ENCODE data around the gene C6orf89.

The C6orf89 gene

DNA sequence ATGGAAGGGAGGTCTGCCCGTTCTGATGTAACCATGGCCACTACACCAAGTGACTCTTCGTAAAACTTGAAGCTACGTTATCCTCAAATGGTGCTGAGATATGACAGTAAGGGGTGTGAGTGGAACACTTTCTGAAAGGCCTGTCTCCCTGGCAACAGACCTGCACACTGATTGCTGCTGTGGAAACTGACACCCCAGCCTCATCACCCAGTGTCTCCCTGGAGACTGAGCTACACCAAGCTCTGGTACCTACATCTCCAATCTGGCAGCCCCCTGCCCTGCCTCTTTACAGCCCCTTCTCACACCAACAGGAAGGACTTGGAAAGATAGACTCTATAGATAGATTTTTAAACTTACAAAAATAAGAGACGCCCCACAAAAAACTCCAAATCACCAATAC lies 82.0 kb downstream of the C6orf89 start:
- Mint-ChIP-seq H3K9me3 (no peaks in the 10 kb centered on the region), H3K4me1 (peaks cover 22% of the 10 kb centered on the region), H3K4me3 (no peak overlapping the region), H3K27ac (ENCODE audit: low read depth) (no peak overlapping the region), H3K27me3 (no peaks in the 10 kb centered on the region), H3K36me3 (ENCODE audit: insufficient read depth) (peaks cover 37% of the 10 kb centered on the region)
- ATAC-seq (replicated peaks; ENCODE audit: extremely low read depth, poor library complexity, severe bottlenecking), result no peak
- no peak for DNase-seq (ENCODE audit: low spot score in 2 of 2)

GRCh38 chr6:36968266-36968977 lies 82.7 kb downstream of the C6orf89 start:
- Mint-ChIP-seq H3K27ac (ENCODE audit: low read depth) (no peak overlapping the region), H3K27me3 (no peaks in the 10 kb centered on the region), H3K4me1 (peaks cover 15% of the 10 kb centered on the region), H3K36me3 (ENCODE audit: insufficient read depth) (peaks cover 43% of the 10 kb centered on the region), H3K9me3 (no peaks in the 10 kb centered on the region), H3K4me3 (no peak overlapping the region)
- ATAC-seq (replicated peaks; ENCODE audit: extremely low read depth, poor library complexity, severe bottlenecking) (no peak), DNase-seq (ENCODE audit: low spot score in 2 of 2) (no peak)

DNA sequence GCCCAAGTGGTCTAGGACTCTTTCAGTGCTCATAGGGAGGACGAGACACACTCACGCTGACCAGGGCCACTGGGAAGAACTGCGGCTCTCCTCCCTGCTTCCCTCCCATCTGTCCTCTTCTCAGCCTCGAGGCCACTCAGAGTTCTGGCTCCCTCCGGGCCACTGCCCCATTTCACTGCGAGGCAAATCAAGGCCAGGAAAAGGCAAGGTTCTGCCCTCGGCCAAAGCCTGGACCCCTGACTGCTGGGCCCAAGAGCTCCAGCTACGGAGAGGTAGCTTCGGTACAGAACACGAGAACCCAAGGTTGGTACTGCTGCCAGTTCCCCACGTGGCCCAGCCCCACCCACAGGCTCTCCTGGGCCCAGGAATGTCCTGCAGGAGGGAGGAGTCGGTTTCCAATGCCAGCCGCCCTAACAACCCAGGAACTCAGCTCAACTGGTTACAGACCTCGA lies 83.5 kb downstream of the C6orf89 start:
- no peaks in the 10 kb centered on the region for H3K9me3 Mint-ChIP-seq
- H3K27ac Mint-ChIP-seq (ENCODE audit: low read depth), result no peak overlapping the region
- no peak overlapping the region for H3K4me3 Mint-ChIP-seq
- no peak for DNase-seq (ENCODE audit: low spot score in 2 of 2)
- H3K4me1 Mint-ChIP-seq, result peaks cover 8% of the 10 kb centered on the region
- no peak for ATAC-seq (replicated peaks; ENCODE audit: extremely low read depth, poor library complexity, severe bottlenecking)
- peaks cover 51% of the 10 kb centered on the region for H3K36me3 Mint-ChIP-seq (ENCODE audit: insufficient read depth)
- no peaks in the 10 kb centered on the region for H3K27me3 Mint-ChIP-seq

DNA sequence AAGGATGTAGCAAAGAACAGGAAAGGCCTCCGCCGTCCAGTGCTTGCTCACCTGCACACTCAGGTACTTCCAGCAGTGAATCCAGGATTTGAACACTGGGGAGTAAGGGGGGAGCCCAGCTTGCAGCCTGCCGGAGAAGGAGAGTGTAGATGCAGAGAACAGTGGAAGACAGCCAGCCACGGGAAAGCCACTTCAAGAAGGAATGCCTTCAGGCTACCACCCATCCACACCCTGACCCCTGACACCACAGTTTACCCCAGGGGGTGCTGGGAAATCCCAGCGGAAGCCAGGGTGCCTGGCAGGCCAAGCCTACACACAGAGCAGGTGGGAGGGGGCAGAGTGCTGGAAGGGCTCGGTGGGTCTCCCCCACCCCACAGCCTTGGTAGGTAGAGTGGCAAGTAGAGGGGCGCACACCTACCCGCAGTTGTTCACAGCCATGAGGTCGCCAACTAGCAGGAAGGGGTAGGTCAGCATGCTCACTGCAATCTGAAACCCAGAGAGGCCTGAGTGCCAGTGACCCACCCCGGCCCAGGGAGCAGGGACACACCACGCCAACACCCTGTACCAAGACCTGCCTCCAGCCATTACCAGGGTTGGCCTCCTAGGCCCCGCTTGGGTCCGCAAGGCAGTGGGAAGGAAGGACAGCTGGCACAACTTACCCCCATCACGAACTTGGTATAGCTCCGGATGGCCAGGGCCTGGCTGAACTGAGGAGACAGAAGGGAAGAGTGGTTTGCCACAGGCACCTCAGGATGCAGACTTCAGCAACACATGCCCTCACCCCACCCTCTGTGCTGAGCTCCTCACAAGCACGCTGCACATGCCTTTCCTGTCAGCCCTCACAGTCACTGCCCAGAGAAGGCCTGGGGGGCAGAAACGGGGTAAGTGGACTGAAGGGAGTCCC lies 84.5 kb downstream of the C6orf89 start:
- H3K9me3 Mint-ChIP-seq, result no peaks in the 10 kb centered on the region
- H3K4me3 Mint-ChIP-seq, result no peak overlapping the region
- peaks cover 61% of the 10 kb centered on the region for H3K36me3 Mint-ChIP-seq (ENCODE audit: insufficient read depth)
- no peak overlapping the region for H3K27ac Mint-ChIP-seq (ENCODE audit: low read depth)
- DNase-seq (ENCODE audit: low spot score in 2 of 2) (no peak), ATAC-seq (replicated peaks; ENCODE audit: extremely low read depth, poor library complexity, severe bottlenecking) (no peak)
- H3K27me3 Mint-ChIP-seq, result no peaks in the 10 kb centered on the region
- no peaks in the 10 kb centered on the region for H3K4me1 Mint-ChIP-seq

DNA sequence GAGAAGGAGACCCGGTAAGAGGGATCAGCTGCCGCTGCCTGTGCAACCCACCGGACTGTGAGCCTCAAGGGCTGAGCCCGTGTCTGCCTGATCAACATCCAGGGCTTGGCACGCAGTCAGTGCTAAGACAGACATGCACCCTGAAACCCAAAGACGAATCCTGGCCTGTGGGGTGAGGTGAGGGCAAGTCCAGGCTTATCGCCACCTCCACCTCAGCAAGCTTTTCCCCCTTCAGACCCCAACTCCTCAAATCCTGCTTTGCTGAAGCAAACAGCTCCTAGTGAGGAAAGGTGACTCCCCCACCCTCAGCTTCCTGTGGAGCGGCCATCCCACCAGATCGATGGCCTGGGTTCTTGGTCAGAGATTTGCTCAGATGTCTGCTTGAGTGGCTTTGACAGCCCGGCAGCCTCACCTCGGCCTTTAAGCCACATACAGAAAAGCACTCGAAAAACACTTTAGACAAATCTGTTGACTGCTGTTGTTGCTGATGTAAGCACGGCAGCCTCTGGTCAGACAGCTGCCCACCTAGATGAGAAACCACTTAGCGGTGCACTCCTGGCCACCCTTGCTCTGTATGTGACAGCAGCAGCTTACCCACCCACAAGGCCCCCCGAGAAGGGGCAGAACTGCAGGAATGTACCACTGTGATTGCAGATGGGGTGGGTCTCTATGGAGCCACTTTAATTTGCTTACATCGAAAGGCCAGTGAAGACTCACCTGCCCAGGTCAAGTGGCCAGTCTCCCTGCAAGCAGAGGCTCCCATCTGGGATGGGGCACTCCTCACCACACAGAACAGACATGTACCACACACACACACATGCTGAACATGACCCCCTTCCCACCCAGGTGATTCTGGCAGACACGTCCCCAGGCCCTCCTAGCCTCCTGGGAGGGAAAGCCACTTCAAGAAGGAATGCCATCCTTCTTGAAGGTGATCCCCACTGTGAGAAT lies 85.4 kb downstream of the C6orf89 start:
- Mint-ChIP-seq H3K36me3 (ENCODE audit: insufficient read depth) (peaks cover 67% of the 10 kb centered on the region), H3K9me3 (no peaks in the 10 kb centered on the region), H3K4me3 (no peak overlapping the region)

GRCh38 chr6:36971921-36972673 lies 86.3 kb downstream of the C6orf89 start:
- Mint-ChIP-seq H3K36me3 (ENCODE audit: insufficient read depth) (peaks cover 74% of the 10 kb centered on the region), H3K4me3 (no peak overlapping the region), H3K27ac (ENCODE audit: low read depth) (no peak overlapping the region), H3K4me1 (no peaks in the 10 kb centered on the region), H3K27me3 (no peaks in the 10 kb centered on the region), H3K9me3 (no peaks in the 10 kb centered on the region)
- no peak for DNase-seq (ENCODE audit: low spot score in 2 of 2)
- ATAC-seq (replicated peaks; ENCODE audit: extremely low read depth, poor library complexity, severe bottlenecking), result no peak

More for the DNA sequence above, 85.4 kb downstream of the C6orf89 start:
- H3K4me1 Mint-ChIP-seq, result no peaks in the 10 kb centered on the region
- no peaks in the 10 kb centered on the region for H3K27me3 Mint-ChIP-seq
- H3K27ac Mint-ChIP-seq (ENCODE audit: low read depth), result no peak overlapping the region
- no peak for DNase-seq (ENCODE audit: low spot score in 2 of 2)
- ATAC-seq (replicated peaks; ENCODE audit: extremely low read depth, poor library complexity, severe bottlenecking), result no peak

DNA sequence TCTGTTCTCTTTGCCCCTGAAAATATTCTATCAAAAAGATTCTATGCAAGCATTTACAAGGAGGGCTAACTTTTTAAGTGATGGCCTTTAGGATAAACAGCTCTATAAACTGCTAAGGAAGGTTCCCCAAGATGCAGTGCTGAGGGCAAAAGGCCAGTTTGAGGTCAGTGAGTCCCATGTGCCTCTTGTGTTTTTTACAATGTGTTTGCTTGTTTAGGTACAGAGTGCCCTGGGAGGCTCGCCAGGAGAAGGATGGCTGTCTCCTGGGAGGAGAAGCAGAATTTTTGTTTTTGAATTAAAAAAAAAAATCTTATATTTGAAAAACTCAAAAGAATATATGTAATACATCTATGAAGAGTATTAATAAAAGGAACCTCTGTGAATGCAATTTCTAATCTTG lies 87.4 kb downstream of the C6orf89 start:
- Mint-ChIP-seq H3K4me1 (no peaks in the 10 kb centered on the region), H3K27ac (ENCODE audit: low read depth) (no peak overlapping the region), H3K36me3 (ENCODE audit: insufficient read depth) (peaks cover 76% of the 10 kb centered on the region), H3K4me3 (no peak overlapping the region), H3K9me3 (no peaks in the 10 kb centered on the region), H3K27me3 (no peaks in the 10 kb centered on the region)
- ATAC-seq (replicated peaks; ENCODE audit: extremely low read depth, poor library complexity, severe bottlenecking), result no peak
- no peak for DNase-seq (ENCODE audit: low spot score in 2 of 2)

DNA sequence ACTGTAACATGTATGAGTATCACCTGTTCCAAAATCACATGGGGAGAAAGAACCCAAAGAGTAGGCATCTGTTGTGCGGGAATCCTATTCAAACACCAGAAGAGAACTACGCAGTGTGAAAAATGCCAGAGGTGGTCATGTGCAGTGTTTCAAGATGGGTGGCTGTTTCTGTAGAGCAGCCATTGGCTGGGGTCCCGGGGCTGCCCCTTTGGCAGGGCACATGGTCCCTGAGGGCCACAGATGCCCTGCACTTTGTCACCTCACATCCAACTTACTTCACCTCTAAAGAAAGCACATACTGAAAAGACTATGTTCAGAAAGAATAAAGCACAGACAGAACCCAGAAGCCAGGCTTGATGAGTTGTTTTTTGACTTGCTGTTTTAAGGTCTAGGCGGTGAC lies 87.9 kb downstream of the C6orf89 start:
- Mint-ChIP-seq H3K4me3 (no peak overlapping the region), H3K4me1 (no peaks in the 10 kb centered on the region), H3K36me3 (ENCODE audit: insufficient read depth) (peaks cover 76% of the 10 kb centered on the region), H3K9me3 (no peaks in the 10 kb centered on the region), H3K27me3 (no peaks in the 10 kb centered on the region), H3K27ac (ENCODE audit: low read depth) (no peak overlapping the region)
- ATAC-seq (replicated peaks; ENCODE audit: extremely low read depth, poor library complexity, severe bottlenecking), result no peak
- no peak for DNase-seq (ENCODE audit: low spot score in 2 of 2)

DNA sequence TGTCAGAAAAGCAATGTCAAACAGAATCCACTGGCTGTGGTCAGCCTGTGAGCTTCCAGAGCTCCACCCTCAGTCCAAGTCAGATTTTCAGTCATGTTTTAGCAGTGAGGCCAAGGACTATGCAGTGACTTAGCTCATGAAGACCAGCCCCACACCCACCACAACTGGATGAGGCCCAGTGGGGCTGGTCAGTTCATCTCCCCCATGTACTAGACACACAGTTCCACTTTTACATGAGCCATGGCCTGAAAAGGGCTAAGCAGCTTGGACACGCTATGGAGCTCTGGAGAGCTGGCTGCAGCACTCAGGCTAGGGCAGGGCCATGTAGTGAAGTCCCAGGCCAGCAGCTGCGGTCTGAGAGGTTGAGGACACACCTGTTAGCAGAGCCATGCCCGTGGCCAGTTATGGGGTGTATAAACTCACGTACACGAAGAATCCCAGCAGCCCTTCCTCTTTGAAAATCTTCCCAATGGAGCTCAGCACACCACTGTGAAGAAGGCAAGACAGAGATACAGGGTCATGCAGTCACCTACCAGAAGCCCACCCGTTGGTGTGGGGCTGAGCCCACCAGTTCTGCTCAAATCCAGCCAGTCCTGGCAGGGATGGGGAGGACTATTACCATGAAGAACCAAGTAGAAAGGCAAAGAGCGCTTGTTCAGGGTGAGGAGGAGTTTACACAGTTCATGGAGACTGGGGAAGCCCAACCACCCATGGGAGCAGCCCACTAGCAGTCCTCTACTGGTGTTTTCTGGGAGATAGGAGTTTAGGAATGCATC lies 89.7 kb downstream of the C6orf89 start:
- Mint-ChIP-seq H3K36me3 (ENCODE audit: insufficient read depth) (peaks cover 79% of the 10 kb centered on the region), H3K9me3 (no peaks in the 10 kb centered on the region), H3K27me3 (no peaks in the 10 kb centered on the region), H3K4me1 (peaks cover 12% of the 10 kb centered on the region), H3K27ac (ENCODE audit: low read depth) (no peak overlapping the region), H3K4me3 (no peak overlapping the region)
- no peak for ATAC-seq (replicated peaks; ENCODE audit: extremely low read depth, poor library complexity, severe bottlenecking)
- no peak for DNase-seq (ENCODE audit: low spot score in 2 of 2)

DNA sequence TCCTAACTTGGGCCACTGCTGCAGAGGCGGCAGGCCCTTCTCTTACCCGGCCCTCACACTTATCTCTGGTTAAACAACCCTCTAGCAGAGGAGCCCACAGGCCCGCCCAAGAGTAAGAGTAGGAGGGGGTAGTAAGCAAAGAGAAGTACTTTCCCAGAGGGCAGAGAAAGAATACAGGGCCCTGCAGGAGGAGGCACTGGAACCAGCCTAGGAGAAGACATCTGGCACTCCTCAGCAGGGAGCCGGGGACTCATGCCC lies 90.2 kb downstream of the C6orf89 start:
- peaks cover 76% of the 10 kb centered on the region for H3K36me3 Mint-ChIP-seq (ENCODE audit: insufficient read depth)
- ATAC-seq (replicated peaks; ENCODE audit: extremely low read depth, poor library complexity, severe bottlenecking) (no peak), DNase-seq (ENCODE audit: low spot score in 2 of 2) (no peak)
- no peaks in the 10 kb centered on the region for H3K27me3 Mint-ChIP-seq
- no peak overlapping the region for H3K27ac Mint-ChIP-seq (ENCODE audit: low read depth)
- H3K4me1 Mint-ChIP-seq, result peaks cover 17% of the 10 kb centered on the region
- H3K4me3 Mint-ChIP-seq, result no peak overlapping the region
- no peaks in the 10 kb centered on the region for H3K9me3 Mint-ChIP-seq

- H3K4me3 Mint-ChIP-seq, result no peak overlapping the region
- no peaks in the 10 kb centered on the region for H3K9me3 Mint-ChIP-seq
- peaks cover 21% of the 10 kb centered on the region for H3K4me1 Mint-ChIP-seq
- H3K27ac Mint-ChIP-seq (ENCODE audit: low read depth), result no peak overlapping the region
- H3K36me3 Mint-ChIP-seq (ENCODE audit: insufficient read depth), result peaks cover 73% of the 10 kb centered on the region
- H3K27me3 Mint-ChIP-seq, result no peaks in the 10 kb centered on the region
- ATAC-seq (replicated peaks; ENCODE audit: extremely low read depth, poor library complexity, severe bottlenecking), result no peak
- no peak for DNase-seq (ENCODE audit: low spot score in 2 of 2)
Observed at GRCh38 chr6:36976509-36976908, 90.8 kb downstream of the C6orf89 start.
